Measurements from ENCODE around the gene DNMBP. TPM values are rescaled to one million over a fixed set of nuclear protein-coding genes. Genes with fewer than 3 reads are reported as not detected.
A peak's percentile ranks its signal among the peaks of the same experiment; 100 is the strongest.
"Not testable (repeated sequence)": the region's sequence is repeated elsewhere in the genome, so short reads cannot be mapped to it uniquely, and the experiment has no call there.

Gene DNMBP
- polyA plus RNA-seq, 1 donor: 15.3 TPM

- DNase-seq (ENCODE audit: low read depth): no peak
These were observed 25.3 kb downstream of the DNMBP start for GRCh38 chr10:99984211-99985034.

GRCh38 chr10:99983280-99983988 is 26.3 kb downstream of the DNMBP start:
- DNase-seq (ENCODE audit: low read depth): peak; percentile 85

GRCh38 chr10:99982728-99983127 is 27.0 kb downstream of the DNMBP start:
- DNase-seq (ENCODE audit: low read depth): no peak

- no peak for DNase-seq (ENCODE audit: low read depth)
These were observed 28.1 kb downstream of the DNMBP start for GRCh38 chr10:99981581-99982199.

- no peak for DNase-seq (ENCODE audit: low read depth)
These were observed 30.6 kb downstream of the DNMBP start for GRCh38 chr10:99979066-99979685.

GRCh38 chr10:99977916-99978315 is 31.8 kb downstream of the DNMBP start:
- DNase-seq (ENCODE audit: low read depth): no peak

GRCh38 chr10:99976886-99977665 is 32.7 kb downstream of the DNMBP start:
- peak; percentile 50 for DNase-seq (ENCODE audit: low read depth)

GRCh38 chr10:99975942-99976809 is 33.6 kb downstream of the DNMBP start:
- peak; percentile 75 for DNase-seq (ENCODE audit: low read depth)

- no peak for DNase-seq (ENCODE audit: low read depth)
These were observed 34.5 kb downstream of the DNMBP start for GRCh38 chr10:99975106-99975829.

GRCh38 chr10:99973190-99973589 is 36.6 kb downstream of the DNMBP start:
- no peak for DNase-seq (ENCODE audit: low read depth)

GRCh38 chr10:99967961-99968360 is 41.8 kb downstream of the DNMBP start:
- no peak for DNase-seq (ENCODE audit: low read depth)

GRCh38 chr10:99966306-99966705 is 43.4 kb downstream of the DNMBP start:
- no peak for DNase-seq (ENCODE audit: low read depth)

GRCh38 chr10:99965700-99966099 is 44.0 kb downstream of the DNMBP start:
- no peak for DNase-seq (ENCODE audit: low read depth)

GRCh38 chr10:99964791-99965190 is 45.0 kb downstream of the DNMBP start:
- DNase-seq (ENCODE audit: low read depth): no peak

- DNase-seq (ENCODE audit: low read depth): not testable (repeated sequence)
These were observed 46.1 kb downstream of the DNMBP start for GRCh38 chr10:99963467-99964165.

GRCh38 chr10:99958806-99959205 is 50.9 kb downstream of the DNMBP start:
- DNase-seq (ENCODE audit: low read depth): no peak

GRCh38 chr10:99958302-99958701 is 51.4 kb downstream of the DNMBP start:
- DNase-seq (ENCODE audit: low read depth): no peak

GRCh38 chr10:99953510-99953909 is 56.2 kb downstream of the DNMBP start:
- DNase-seq (ENCODE audit: low read depth): not testable (repeated sequence)

- no peak for DNase-seq (ENCODE audit: low read depth)
These were observed 56.9 kb downstream of the DNMBP start for GRCh38 chr10:99952799-99953198.
